ENCODE results near the gene P2RX5.
"Not testable (repeated sequence)": the region's sequence is repeated elsewhere in the genome, so short reads cannot be mapped to it uniquely, and the experiment has no call there.

Gene P2RX5

DNA sequence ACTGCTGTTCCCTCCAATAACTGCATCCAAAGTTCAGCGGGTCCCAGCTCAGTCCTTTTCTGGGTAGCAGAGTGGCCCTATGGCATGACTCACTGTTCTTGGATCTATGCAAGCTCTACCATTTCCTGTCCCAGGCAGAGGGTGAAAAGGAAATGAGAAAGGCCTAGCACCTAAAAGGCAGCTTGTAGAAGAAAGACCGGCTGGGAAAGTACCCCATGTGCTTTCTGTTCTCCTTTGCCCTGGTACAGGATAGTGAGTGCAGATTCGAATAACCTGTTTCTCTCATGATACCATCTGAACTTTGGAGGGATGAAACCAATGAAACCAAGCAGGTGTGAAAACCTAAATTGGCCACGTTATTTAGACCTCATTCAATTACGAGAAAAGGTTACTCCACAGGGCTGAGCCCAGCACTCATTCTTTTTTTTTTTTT lies 15.0 kb upstream of the P2RX5 start:
- DNase-seq: no peak

DNA sequence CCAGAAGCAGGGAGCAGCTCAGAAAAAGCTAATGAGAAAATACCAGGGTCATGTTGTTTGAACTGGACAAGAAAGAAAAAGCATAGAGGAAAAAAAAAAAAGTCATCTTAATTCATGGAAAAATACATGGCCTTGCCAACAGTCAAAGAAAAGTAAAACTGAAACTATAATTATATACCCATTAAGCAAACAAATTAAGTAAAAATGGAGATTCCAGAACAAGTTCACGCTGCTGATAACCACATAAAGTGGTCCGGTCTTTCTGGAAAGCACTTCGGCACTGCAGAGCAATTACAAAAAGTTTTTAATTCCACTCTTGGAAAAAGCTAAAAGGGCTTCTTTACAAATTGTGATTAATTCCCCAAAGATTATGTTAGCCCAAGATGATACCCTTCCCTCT lies 12.4 kb upstream of the P2RX5 start:
- no peak for DNase-seq

DNA sequence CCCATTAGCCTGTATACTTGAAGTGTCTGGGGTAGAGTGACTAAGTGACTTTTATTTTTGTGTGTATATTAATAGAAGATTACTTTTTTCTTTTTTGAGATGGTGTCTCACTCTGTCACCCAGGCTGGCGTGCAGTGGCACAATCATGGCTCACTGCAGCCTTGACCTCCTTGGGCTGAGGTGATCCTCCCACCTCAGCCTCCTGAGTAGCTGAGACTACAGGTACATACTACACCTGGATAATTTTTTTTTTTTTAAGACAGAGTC lies 9.7 kb upstream of the P2RX5 start:
- DNase-seq: not testable (repeated sequence)

DNA sequence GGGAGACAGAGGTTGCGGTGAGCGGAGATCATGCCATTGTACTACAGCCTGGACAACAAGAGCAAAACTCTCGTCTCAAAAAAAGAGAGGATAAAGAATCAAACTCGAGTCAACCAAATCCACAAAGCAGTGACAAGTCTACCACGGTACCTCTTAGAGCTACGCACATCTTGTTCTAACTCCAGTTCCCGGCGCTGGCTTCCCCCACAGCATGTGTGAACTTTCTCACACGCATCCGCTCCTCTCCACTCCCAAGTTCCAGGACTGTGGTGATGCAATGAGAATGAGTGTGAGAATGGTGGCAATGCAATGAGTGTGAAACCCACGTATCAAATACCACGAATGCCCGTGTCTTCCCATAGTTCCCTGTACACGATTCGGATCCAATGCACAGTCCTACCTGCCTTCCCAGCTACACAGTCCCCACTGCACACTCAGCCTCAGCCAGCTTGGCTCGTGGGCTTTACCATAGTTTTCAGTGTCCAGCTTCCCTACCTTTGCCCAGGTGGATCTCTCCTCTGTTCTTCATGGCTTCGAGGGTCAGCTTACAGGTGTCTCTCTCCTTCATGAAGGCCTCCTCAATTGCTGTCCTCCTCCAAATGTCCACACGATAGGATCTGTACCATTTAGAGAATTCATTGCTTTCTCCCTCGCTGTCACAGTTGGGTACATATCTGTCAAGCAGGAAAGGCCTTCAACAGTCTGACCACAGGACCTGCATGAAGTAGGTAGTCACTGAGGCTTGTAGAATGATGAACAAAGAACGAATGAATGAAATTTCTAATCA lies 9.2 kb upstream of the P2RX5 start:
- DNase-seq: no peak

DNA sequence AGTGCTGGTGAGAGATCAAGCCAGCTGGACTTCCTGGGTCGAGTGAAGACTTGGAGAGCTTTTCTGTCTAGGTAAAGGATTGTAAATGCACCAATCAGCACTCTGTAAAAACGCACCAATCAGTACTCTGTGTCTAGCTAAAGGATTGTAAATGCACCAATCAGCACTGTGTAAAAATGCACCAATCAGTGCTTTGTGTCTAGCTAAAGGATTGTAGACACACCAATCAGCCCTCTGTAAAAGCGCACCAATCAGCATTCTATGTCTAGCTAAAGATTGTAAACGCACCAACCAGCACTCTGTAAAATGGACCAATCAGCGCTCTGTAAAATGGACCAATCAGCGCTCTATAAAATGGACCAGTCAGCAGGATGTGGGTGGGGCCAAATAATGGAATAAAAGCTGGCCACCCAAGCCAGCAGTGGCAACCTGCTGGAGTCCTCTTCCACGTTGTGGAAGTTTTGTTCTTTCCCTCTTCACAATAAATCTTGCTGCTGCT lies 6.1 kb upstream of the P2RX5 start:
- DNase-seq: not testable (repeated sequence)

DNA sequence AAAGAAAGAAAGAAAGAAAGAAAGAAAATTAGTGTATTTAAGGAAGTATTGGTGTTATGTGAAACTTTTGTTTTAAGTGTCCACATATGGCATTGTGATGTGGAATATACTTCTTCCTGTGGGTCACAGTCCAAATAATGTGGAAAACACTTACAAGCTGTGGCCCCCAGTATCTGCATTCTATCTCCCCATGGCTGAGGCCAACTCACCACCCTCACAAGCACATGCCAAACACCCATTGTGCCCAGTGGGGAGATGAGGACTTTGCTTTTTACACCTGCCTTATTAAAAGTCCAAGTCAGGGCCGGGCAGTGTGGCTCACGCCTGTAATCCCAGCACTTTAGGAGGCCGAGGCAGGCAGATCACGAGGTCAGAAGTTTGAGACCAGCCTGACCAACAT lies 4.0 kb upstream of the P2RX5 start:
- no peak for DNase-seq

DNA sequence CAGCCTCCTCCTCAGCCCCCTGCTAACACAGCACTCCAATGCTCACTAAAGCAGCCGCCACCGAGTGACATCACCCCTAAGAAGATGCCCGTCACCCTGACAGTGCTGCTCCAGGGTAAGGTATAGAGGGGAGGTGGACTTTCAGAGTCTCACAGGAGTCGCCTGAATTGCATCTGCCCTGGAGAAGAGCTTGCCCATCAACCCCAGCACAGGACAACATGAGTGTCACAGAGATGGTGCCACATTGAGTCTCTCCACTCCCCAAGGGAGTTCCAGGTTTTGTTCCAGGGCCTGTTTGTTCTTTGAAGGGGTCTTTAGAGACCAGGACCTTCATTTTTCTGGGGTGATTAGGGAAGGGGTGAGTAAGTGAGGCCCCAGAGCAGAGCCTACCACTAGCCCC lies 2.2 kb upstream of the P2RX5 start:
- DNase-seq: no peak

DNA sequence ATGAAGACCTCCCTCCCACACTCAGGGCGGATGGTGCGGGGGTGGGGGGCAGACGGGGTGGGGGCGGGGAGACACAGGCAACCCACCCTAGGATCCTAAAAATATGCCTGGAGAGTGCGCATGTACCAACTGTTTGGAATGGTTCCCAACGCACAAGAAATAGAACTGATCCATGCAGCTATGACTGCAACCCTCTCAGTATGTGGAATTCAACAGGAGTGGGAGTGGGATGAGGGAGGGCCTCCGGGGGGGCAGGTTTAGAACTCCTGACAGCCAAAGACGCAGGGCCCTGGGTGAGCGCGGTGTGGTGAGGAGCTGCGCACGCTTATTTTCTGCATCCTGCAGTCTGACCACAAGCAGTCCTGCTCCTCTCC lies 1.1 kb upstream of the P2RX5 start:
- DNase-seq: no peak

DNA sequence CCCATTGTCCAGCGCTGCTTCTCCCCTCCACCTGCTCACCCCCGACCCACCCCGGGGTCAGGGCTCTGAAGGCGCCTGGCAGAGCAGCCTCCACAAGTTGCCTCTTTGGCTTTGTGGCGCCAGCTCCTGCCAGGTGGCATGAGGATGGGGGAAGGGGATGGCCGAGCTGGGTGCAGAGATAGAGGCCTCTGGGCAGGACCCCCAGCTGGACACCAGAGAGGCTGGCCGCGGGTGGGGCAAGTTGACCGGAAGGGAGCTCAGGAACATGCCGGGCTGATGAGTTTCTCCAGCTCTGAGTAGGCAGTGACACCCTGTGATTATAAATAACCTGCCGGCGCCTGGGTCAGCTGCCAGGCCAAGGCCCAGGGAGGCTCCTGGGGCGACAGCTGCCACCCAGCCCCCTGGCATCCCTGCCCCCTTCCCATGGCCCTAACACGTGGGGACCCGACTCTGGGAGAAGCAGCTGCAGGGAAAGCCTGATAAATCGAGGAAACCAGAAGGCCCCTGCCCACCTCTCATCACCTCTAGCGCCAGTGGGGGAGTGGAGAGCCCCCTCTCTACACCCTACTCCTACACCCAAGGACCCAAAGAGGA lies 729 bp downstream of the P2RX5 start:
- no peak for DNase-seq

DNA sequence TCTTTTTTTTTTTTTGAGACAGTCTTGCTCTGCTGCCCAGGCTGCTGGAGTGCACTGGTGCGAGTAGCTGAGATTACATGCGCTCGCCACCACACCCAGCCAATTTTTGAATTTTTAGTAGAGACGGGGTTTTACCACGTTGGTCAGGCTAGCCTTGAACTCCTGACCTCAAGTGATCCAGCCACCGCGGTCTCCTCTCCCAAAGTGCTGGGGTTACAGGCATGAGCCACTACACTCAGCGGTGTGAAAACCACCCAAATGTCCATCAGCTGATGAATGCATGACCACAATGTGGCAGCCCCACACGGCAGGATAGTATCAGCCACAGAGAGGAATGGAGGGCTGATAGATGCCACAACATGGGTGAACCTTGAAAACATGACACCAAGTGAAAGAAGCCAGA lies 2.1 kb downstream of the P2RX5 start:
- no peak for DNase-seq

DNA sequence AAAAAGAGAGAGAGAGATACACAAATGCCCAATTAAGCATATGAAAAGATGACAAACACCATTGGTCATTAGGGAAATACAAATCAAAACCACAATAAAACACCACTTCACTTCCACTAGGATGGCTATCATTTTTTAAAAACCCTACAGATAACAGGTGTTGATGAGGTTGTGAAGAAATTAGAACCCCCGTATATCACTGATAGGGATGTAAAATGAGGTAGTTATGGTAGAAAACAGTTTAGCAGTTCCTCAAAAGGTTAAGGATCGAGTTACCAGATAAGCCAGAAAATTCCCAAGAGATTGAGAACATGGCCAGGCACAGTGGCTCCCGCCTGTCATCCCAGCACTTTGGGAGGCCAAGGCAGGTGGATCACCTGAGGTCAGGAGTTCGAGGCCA lies 2.8 kb downstream of the P2RX5 start:
- DNase-seq: no peak

DNA sequence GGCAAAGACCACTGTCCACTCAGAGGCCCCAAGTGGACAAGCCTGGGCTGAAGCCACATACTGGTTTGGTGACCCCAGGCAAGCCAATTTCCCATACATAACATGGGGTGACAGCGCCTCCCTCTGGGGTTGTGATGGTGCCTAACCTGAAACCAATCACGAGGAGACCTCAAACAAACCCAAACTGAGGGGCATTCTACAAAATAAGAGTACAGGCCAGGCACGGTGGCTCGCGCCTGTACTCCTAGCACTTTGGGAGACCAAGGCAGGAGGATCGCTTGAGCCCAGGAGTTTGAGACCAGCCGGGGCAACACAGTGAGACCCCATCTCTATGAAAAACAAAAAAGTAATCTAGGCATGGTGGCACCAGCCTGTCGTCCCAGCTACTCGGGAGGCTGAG lies 3.6 kb downstream of the P2RX5 start:
- no peak for DNase-seq

DNA sequence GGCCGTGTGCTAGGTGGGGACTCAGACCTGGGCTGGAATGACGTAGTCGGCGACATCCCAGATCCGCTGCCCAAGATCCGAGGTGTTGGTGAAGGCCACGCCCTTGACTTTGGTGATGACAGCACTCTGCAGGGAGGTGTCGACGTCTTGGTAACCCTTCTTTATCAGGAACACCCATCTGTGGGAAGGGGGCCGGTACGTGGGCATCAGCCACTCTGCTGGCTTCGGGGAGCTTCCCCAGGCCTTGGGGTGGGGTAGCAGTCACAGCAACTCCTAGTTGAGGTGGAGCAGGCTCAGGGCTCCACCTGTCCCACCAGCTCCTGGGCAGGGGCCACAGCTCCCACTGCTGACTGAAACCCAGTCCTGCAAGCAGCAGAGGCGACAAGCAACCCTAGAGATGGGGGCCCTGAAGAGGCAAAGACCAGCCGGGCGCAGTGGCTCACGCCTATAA lies 4.3 kb downstream of the P2RX5 start:
- no peak for DNase-seq

DNA sequence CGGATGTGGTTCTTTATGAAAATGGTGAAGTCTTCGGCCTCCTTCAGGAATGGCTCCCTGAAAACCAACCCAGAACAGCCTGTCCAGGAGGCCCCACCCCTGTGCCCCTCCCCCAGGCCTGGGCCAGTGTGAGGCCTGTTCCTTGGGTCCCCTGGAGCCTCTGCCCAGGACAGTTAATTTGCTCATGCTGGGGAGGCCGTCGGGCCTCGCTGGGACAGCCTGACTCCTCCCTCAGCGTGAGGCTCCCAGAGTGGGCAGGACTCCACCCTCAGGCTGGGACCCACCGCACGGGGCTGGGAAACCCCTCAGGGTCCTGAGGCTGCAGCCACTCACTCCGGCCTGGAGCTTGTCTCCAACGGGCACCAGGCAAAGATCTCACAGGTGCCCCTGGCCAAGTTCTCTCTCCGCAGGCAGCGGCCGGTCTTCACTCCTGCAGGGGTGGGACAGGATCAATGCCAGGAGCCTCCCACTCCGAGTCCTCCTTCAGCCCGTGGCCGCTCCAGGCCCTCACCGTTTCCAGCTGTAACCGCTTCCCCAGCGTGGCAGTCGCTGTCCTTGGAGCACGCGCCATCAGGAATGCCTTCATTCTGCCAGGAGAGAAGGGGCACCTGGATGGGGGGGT lies 5.8 kb downstream of the P2RX5 start:
- DNase-seq: no peak

DNA sequence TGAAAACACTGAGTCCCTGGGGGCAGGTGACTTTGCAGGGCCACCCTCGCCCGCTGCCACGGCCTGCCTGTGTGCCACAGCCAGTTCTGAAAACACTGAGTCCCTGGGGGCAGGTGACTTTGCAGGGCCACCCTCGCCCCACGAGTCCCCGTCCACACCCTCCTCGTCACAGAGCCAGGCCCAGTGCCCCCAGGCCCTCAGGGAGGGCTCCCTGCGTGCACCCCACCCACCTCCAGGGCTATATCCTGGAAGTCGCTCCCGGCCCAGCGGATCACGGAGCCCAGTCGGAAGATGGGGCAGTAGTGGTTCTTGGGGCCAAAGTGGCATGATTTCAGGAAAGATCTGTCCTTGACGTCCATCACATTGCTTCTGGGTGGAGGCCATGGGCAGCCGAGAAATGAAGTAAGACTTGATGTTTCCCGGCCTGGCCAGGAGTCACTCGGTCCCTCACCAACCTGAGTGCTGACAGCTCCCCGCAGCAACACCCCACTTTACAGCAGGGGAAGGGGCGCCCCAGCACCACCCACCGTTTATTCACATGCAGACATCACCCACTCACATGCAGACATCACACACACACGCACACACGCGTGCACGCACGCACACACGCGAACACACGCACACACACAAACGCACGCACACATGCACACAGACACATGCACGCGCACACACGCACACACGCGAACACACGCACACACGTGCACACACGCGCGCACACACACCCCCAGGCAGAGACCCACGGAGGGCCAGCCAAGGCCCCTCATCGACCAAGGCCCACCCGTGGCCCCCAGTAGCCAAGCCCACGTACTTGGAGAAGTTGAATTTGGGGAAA lies 6.5 kb downstream of the P2RX5 start:
- no peak for DNase-seq

DNA sequence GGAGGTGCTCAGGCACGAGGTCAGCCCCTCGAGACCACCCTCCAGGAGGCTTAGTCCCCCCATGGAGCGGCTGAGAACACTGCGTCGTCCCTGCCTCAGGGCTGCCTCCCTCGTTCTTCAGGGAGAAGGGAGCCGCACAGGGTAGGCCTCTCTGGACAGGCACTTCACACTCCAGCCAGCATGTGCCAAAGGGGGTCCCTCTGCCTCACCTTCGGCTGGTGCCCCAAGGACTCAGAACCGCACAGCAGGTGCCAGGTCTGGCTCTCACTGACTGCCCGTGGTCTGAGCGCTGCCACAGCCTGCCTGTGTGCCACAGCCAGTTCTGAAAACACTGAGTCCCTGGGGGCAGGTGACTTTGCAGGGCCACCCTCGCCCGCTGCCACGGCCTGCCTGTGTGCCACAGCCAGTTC lies 7.1 kb downstream of the P2RX5 start:
- DNase-seq: no peak

DNA sequence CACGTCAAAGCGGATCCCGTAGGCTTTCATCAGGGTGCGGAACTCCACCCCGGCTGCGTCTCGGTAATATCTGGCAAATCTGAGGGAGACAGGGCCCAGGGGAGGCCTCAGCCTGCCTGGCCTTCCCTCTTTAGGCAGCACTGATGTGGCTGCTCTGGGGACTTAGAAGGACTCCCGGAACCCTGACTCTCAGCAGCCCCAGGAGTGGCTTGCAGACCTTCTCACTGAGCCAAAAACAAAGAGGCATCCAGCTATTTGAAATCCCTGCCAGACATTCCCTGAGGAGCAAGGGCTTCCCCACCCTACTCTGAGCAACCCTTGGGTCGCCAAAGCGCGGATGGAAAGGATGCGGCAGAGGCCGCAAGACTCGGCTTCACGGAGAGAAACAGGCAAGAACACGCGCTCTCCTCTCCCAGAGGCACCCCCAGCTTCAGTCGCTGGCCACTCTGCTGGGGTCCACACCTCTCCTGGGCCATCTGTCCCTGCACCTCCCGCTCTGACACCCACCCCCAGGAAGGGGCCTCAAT lies 7.9 kb downstream of the P2RX5 start:
- DNase-seq: no peak

DNA sequence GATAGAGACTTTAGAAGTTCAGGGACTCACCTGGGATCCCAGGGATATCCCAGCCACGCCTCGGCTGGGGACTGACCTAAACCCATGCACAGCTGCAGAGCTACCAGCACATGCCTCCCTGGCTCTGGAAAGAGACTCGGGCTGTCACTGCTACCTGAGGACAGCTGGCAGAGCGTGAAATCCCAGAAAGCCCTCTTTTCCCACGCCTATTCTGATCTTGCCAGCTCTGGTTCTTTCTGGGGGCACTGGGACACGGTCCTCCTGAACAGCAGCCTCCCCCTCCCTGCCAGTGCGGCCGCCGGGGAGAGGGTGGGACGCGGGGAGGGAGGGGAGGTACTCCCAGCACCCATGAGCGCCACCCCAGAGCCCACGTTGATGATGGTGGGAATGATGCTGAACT lies 10.8 kb downstream of the P2RX5 start:
- no peak for DNase-seq

DNA sequence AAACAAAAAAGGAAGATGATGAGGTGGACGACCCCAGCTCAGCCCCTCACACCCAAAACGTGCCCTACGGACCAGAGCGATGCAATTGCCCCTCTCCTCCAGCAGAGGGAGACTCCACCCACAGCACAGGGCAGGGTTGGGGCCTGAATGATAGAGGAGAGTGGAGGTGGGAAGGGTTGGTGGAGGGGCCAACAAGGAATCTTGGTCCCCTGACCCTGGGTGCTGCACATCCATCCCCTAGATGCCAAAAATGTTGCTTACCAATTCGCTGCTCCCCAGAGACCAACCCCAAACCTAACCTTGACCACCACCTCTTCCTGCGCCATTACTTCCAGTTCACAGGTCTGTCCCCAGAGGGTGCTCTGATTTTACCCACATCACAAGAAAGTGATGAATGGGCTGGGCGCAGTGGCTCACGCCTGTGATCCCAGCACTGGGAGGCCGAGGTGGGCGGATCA lies 12.9 kb downstream of the P2RX5 start:
- DNase-seq: no peak

DNA sequence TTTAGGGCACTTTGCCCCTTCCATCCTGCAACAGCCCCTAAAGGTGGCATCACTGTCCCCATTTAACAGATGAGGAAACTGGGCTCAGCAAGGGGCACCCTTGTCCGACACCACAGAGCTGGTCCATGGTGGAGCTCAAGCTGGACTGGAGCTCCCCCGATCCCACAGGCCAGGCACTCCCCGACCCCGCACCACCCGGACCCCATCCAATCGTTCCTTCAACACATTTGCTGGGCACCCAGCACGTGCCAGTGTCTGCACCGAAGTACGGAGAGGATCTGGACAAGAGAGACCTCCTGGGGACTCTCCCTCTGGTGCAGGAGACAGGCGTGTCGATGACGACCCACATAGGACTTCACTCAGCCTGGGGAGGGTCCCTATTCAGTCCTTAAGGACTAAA lies 13.9 kb downstream of the P2RX5 start:
- no peak for DNase-seq

DNA sequence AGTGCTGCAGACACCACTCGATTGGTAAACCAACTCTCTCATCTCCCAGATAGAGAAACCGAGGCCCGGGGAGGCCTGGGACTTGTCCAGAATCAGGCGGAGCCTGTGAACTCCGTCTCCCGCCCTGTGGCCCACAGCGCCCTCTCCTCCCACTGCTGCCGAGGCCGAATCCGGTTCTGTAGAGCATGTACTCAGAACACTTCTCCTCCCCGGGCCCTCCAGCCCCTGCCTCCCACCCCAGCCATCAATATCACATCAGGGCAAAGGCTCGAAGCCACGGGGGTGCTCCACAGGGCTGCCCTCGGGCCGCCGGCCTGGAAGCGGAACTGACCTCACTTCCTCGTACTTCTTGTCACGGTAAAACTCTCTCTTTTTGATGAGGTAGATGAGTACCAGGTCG lies 14.4 kb downstream of the P2RX5 start:
- DNase-seq: no peak

DNA sequence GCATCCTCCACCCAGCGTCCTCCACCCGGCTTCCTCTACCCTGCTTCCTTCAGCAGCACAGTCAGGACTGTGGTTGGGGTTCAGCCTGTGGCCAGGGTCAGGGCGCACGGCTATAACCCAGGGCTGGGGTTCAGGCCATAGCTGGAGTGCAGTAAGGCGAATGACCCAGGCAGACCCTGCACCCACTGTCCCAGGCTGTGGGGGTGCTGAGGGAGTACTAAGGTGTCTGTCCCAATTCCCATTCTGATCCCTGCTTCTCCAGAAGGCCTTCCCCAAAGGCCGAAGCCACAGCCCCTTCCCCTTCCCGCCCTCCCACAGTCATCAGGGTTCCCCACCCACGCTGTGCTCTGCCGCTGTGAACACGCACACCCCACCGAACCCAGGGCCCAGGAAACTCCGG lies 14.9 kb downstream of the P2RX5 start:
- no peak for DNase-seq

DNA sequence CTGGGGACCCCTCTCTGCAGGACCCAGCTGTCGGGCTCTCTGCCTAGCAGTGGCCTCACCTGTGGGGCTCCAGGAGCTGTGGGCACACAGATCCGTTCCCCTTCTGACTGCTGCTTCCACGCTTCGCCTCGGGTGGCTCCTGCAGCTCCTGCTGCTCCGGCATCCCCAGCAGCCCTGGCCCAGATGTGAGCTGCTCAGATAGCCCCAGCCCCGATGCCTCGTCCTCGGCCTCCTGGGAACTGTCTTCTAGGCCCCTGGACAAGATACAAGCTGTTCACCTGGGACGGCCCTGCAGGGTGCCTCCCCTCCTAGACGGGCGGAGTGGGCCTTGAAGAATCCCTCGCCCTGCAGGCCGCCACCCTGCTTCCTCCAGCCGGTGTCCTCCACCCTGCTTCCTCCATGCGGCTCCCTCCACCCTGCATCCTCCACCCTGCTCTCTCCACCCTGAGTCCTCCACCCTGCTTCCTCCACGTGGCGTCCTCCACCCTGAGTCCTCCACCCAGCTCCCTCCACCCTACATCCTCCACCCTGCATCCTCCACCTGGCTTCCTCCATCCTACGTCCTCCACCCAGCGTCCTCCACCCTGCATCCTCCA lies 16.3 kb downstream of the P2RX5 start:
- no peak for DNase-seq
